ENCODE measurements around the gene PARP8.

DNA sequence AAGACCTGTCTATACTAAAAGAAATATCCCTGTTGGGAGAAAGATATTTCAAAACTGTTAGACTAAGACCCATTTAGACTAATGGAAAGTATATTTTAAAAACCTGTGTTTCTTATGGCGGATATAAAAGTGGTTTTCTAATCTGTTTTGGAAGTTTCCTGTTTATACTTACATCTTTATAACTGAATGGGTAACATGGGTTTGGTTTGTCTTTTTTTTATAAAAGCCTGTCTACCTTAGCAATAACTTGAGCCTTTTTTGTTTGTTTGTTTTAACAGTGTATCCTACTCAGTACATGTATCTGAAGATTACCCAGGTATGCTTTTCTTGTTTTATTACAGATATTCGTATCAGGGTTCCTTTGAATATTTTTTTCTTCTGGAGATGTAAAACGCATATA, 83.4 kb downstream of the PARP8 start:
- TF ChIP-seq, protein P1, sequence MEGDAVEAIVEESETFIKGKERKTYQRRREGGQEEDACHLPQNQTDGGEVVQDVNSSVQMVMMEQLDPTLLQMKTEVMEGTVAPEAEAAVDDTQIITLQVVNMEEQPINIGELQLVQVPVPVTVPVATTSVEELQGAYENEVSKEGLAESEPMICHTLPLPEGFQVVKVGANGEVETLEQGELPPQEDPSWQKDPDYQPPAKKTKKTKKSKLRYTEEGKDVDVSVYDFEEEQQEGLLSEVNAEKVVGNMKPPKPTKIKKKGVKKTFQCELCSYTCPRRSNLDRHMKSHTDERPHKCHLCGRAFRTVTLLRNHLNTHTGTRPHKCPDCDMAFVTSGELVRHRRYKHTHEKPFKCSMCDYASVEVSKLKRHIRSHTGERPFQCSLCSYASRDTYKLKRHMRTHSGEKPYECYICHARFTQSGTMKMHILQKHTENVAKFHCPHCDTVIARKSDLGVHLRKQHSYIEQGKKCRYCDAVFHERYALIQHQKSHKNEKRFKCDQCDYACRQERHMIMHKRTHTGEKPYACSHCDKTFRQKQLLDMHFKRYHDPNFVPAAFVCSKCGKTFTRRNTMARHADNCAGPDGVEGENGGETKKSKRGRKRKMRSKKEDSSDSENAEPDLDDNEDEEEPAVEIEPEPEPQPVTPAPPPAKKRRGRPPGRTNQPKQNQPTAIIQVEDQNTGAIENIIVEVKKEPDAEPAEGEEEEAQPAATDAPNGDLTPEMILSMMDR (IDR thresholded peaks at IDR 0.05): no peak
- no peak for TF ChIP-seq POLR2A (IDR thresholded peaks at IDR 0.05)
